CD4-positive, alpha-beta T cell treated with Interferon alpha-2 for 1 hour (primary cell): ENCODE results near the gene THSD4.
"Not testable (repeated sequence)": the region's sequence is repeated elsewhere in the genome, so short reads cannot be mapped to it uniquely, and the experiment has no call there.

Experiments
- DNase-seq, 2 donors: peaks; one replicate each; pipeline ENCODE4 v3.0.0-alpha.2; 2020 to 2022

THSD4 gene

GRCh38 chr15:71362987-71363968, 248.0 kb downstream of the THSD4 start:
- no peak for DNase-seq

- DNase-seq, result no peak
Observed at GRCh38 chr15:71364117-71364584, 248.9 kb downstream of the THSD4 start.

GRCh38 chr15:71366522-71366921, 251.3 kb downstream of the THSD4 start:
- DNase-seq, result no peak

GRCh38 chr15:71366926-71367325, 251.7 kb downstream of the THSD4 start:
- DNase-seq, result no peak

- DNase-seq, result not testable (repeated sequence)
Observed at GRCh38 chr15:71367737-71368136, 252.5 kb downstream of the THSD4 start.

- DNase-seq, result peak in 1 of 2 donors; percentile 34
Observed at GRCh38 chr15:71372769-71373168, 257.5 kb downstream of the THSD4 start.

- DNase-seq, result no peak
Observed at GRCh38 chr15:71373917-71374316, 258.6 kb downstream of the THSD4 start.

GRCh38 chr15:71374607-71375352, 259.5 kb downstream of the THSD4 start:
- no peak for DNase-seq

GRCh38 chr15:71375934-71376333, 260.7 kb downstream of the THSD4 start:
- DNase-seq, result no peak

GRCh38 chr15:71379893-71380292, 264.6 kb downstream of the THSD4 start:
- no peak for DNase-seq

GRCh38 chr15:71380345-71380744, 265.1 kb downstream of the THSD4 start:
- no peak for DNase-seq

GRCh38 chr15:71384501-71384900, 269.2 kb downstream of the THSD4 start:
- no peak for DNase-seq

- no peak for DNase-seq
Observed at GRCh38 chr15:71385026-71385425, 269.8 kb downstream of the THSD4 start.

- no peak for DNase-seq
Observed at GRCh38 chr15:71385457-71385856, 270.2 kb downstream of the THSD4 start.

GRCh38 chr15:71386005-71386404, 270.7 kb downstream of the THSD4 start:
- no peak for DNase-seq

- DNase-seq, result peak in 1 of 2 donors; percentile 42
Observed at GRCh38 chr15:71386448-71387236, 271.4 kb downstream of the THSD4 start.

- no peak for DNase-seq
Observed at GRCh38 chr15:71387810-71388209, 272.5 kb downstream of the THSD4 start.

GRCh38 chr15:71390096-71390495, 274.8 kb downstream of the THSD4 start:
- DNase-seq, result no peak

- no peak for DNase-seq
Observed at GRCh38 chr15:71391421-71392088, 276.3 kb downstream of the THSD4 start.

GRCh38 chr15:71392861-71393283, 277.6 kb downstream of the THSD4 start:
- DNase-seq, result no peak

- no peak for DNase-seq
Observed at GRCh38 chr15:71393383-71393782, 278.1 kb downstream of the THSD4 start.

- DNase-seq, result no peak
Observed at GRCh38 chr15:71396536-71397125, 281.4 kb downstream of the THSD4 start.
